GM19372 (cell line): ENCODE data around the gene NDUFAF3.

Experiments
- ATAC-seq: cut with Tn5 transposase; IDR thresholded peaks from one replicate; pipeline ENCODE4 v1.9.1; 2021; ENCODE audit warnings: mild to moderate bottlenecking, low read depth, moderate library complexity; ENCODE audit not compliant: unreplicated experiment

NDUFAF3 gene

DNA sequence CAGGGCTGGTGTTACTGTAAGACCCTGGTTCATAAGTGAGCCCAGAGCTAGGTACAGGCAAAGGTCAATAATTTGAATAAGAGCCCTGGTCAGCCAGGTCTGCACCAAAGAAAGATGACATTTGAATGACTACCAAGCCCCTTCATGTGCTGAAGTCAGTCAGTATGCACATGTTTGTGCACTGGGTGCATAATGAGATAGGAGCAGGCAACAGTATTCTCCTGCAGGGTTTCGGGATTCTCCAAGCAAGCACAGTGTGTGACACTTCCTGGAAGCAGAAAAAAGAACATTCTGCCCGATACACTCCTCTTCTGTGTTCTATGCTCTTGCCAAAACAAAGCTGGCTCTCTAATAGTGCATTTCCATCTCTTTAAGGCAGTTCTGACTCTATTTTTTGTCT, 12.7 kb downstream of the NDUFAF3 start:
- no peak for ATAC-seq

DNA sequence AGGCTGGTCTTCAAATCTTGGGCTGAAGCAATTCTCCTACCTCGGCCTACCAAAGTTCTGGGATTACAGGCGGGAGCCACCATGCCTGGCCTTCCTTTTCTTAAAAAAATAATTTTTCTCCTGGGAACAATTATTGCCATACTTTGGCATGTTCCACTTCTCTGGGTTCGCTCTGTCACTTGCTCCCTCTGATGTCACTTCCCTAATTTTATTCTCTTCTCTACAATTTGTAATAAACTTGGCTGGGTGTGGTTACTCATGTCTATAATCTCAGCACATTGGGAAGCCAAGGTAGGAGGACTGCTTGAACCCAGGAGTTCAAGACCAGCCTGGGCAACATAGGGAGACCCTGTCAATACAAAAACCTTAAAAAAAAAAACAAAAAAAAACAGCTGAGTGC, 13.4 kb downstream of the NDUFAF3 start:
- no peak for ATAC-seq

DNA sequence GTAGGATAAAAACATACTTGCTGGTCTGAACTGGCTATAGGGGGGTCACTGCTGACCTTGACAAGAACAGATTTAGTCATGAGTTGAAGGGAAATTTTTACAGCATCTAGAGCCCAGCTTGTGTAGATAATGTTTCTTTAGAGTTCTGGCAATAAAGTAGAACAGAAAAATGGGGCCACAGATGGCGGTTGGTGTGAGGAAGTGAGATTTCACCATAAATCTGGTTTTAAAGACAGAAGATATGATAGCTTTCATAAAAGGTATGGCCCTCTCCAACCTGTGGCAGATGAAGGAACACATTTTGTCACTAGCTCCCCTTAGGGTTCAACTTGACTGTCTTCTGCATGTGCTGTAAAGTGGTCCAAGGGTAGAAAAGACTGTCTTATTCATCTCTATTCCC, 31.6 kb downstream of the NDUFAF3 start:
- ATAC-seq = no peak

DNA sequence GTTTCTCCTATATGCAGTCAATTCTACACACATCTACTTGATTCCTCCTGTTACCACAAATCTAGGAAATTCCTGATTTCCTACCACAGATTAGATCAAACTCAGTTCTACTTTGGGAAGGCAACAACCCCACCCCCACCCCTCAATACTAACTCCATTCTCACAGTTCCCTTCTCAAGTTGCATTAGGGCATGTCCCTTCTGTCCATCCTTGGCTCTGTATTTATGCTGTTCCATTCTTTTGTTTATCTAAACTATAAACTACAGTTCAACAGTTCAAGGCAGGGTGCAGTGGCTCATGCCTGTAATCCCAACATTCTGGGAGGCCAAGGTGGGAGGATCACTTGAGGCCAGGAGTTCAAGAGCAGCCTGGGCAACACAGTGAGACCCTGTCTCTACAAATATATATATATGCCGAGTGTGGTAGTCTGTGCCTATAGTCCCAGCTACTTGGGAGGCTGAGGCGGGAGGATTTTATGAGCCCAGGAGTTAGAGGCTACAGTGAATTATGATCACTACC, 32.5 kb downstream of the NDUFAF3 start:
- ATAC-seq = no peak

DNA sequence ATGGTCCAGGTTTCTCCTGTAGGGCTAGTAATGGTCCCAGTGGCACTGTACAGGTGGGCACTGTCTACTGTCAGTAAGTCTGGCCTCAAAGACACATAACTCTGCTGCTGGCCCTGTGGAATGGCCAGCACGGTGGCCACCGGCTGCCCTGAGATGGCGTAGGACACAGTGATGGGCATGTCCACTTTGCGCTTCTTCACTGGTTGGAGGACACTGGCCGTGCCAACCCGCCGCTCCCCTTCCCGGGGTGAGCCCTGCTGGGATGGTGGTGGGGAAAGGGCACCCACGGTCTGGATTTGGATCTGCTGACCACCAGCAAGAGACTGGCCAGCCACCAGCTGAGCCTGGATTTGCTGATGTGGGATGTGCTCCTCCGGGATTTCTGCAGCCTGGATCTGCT, 35.3 kb downstream of the NDUFAF3 start:
- ATAC-seq = no peak

DNA sequence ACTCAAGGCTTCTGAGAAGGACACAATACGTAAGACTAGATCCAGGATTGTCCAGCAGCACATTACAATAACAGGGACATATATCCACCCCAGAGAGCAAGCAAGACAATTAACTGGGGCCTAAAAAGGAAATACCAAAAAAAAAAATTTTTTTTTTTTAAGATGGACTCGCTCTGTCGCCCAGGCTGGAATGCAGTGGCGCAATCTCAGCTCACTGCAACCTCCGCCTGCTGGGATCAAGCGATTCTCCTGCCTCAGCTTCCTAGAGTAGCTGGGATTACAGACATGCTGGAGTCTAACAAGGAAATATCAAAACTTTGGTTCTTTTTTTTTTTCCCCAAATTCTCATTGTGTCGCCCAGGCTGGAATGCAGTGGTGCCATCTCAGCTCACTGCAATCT, 36.1 kb downstream of the NDUFAF3 start:
- ATAC-seq = no peak
